ENCODE data around the gene MCMBP.

- TF ChIP-seq CTCF (IDR thresholded peaks at IDR 0.05; ENCODE audit: extremely low read depth in 1 of 2, insufficient read depth in 1 of 2, low read depth in 1 of 2, low read length in 2 of 2) (no peak), POLR2A (IDR thresholded peaks at IDR 0.05; ENCODE audit: low read depth, low read length) (no peak), MYC (IDR thresholded peaks at IDR 0.05; ENCODE audit: low read depth, low read length) (no peak), JUN (IDR thresholded peaks at IDR 0.05; ENCODE audit: borderline replicate concordance, insufficient read depth, insufficient read length, low read depth) (no peak)
These were observed 76.6 kb downstream of the MCMBP start for GRCh38 chr10:119796039-119796438.

All from endothelial cell of umbilical vein (primary cell).